Effector CD8-positive, alpha-beta T cell (primary cell): ENCODE data around the gene RPSA.
"Not testable (repeated sequence)": the region's sequence is repeated elsewhere in the genome, so short reads cannot be mapped to it uniquely, and the experiment has no call there.

Experiments used
- DNase-seq: peaks from one replicate; lab custom pipeline; 2025; lab: John Stamatoyannopoulos, UW
- total RNA-seq, 4 experiments: gene quantifications; one replicate each; lab custom pipeline; 2026; lab: John Stamatoyannopoulos, UW

Gene RPSA
- total RNA-seq: 649 to 1,127 (median 712) reads per million in 4 experiments

DNA sequence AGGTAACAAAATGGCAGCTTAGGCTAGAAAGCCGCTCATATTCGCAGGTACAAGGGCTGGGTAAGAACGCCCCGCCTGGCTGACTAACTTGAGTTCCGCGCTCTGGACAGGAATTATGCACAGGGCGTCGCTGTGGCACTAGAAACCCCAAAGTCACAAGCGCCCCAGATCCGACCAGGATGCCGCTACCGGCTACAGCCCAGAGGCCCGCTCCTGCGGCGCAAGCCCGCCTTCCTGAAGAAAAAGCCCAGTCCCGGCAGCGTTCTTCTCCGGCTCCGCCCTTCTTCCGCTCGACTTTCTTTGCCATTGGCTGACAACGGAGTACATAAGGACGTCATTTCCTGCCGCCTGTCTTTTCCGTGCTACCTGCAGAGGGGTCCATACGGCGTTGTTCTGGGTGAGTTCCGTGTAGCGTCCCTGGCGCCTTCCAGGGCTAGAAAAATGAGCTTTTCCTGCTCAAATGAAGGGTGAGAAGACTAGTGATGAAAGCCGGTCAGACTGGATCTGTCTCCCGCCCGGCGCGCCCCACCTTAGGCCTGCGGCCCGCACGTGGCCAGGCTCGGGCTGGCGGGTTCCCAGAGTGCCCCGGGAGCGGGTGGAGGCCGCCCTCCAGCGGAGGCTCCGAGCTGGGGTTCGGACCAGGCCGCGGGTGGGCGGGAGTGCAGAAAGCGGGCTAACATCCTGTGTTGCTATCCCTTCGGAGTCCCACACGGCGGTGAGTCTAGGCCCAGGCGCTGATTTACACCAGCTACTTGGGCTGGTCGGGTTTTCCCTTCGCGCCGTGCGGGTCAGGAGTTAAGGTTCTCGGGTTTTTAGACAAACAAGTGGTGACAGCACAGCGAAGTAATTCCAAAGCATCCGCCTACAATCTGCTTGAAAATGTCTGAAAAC is at the start of gene RPSA:
Gene RPSA (plus strand): TSS at position 353 of the 891 bp plus-strand sequence. CDS start 934 bp downstream, outside the sequence.
- DNase-seq: peak; percentile 90

GRCh38 chr3:39358333-39358732 is 48.2 kb upstream of the RPSA start:
- DNase-seq: no peak

DNA sequence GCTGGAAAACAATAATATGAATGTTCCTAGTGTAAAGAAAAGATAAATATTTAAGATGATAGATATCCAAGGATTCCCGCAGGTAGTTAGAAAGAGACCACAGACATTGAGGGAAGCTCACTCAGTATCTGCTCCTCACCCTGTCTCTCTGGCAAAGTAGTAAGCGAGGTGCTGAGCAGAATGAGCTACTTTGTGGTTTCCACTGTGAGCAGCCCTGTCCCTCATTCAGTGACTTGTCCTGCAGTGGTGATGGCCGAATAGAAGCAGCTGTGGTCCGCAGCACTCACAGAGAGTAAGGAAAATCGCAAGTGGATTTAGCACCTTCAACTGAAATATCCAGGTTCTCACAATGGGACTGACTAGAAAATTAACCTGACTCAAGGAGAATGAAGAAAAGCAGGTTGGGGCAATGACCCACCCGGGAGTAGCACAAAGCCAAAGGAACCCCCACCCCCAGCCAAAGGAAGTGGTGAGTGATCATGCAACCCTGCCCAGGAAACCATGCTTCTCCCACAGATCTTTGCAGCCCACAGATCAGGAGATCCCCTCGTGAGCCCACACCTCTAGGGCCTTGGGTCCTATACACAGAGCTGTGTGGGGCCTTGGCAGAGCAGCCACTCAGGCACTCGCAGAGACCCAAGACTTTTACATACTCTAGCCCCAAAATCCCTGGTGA is 45.1 kb upstream of the RPSA start:
- no peak for DNase-seq

DNA sequence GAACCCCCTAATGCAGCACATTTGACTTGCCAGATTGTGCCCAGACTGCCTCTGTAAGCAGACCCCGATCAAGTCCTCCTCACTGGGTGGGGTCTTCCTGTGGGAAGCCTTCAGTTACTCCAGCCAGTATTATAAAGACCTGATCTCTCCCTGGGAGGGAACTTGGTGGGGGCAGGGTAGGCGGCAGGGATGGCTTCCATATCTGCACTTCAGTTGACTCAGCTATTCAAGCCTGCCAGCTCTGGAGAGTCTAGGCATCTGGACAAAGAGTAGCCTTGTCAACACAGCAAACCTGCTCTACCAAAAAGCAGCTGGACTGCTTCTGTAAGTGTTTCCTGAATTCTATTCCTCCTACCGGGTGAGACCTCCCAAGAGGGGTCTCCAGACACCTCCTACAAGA is 44.3 kb upstream of the RPSA start:
- no peak for DNase-seq

DNA sequence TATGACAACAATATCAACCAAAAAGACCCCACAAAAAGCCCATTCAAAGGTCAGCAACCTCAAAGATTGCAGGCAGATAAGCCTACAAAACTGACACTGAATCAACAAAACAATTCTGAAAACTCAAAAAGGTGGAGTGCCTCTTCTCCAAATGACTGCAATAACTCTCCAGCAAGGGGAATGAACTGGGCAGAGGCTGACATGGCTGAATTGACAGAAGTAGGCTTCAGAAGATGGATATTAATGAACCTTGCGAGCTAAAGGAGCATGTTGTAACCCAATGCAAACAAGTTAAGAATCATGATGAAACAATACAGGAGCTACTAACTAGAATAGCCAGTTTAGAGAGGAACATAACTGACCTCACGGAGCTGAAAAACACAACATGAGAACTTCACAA is 43.7 kb upstream of the RPSA start:
- no peak for DNase-seq

DNA sequence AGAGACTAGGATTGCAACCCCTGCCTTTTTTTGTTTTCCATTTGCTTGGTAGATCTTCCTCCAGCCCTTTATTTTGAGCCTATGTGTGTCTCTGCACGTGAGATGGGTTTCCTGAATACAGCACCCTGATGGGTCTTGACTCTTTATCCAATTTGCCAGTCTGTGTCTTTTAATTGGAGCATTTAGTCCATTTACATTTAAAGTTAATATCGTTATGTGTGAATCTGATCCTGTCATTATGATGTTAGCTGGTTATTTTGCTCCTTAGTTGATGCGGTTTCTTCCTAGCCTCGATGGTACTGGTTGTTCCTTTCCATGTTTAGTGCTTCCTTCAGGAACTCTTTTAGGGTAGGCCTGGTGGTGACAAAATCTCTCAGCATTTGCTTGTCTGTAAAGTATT is 36.1 kb upstream of the RPSA start:
- DNase-seq: not testable (repeated sequence)

DNA sequence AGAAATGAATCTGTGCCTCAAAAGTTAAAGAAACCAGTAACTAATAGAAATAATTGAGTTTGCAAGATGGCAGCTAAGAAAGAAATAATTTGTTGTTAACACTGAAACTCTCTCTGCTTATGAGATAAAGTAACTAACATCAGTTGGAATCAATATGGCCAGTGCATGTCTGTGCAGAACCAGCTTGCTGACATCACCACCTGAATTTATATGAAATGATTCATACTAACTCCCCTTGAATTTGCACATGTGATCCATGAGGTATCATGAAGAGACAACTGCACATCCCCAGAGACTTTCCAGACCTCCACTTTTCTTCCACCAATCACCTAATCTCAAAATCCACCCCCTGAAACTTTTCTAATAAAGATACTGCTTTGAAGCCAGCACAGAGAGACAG is 33.7 kb upstream of the RPSA start:
- no peak for DNase-seq

DNA sequence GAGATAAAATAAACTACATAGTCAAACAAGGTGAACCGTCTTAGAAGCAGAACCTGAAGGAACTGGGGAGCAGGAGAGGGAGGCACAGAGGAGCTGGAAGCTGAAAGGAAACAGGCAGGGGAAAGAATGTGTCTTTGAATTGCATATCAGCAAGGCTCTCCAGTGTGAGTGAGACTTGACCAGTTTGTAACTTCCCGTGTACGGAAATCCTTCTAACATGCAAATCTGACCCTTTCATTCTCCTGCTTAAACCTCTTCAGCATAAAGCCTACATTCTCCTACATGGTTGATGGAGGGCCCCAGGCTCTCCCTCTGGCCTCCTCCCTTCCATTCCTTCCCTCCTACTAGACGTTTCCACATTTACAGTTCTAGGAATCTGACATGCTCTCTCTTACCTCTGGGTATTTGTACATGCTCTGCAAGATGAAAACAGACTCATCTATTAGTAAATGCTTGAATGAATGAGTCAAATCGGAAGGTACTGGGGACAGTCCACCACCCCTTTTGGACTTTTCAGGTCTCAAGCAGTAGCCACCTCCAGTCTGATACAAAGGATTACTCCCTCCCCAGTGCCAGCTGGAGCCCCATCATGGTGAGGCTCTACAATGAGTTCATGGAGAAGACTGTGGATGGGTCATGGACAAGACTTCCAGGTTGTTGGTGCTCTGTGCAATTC is 29.4 kb upstream of the RPSA start:
- DNase-seq: no peak

DNA sequence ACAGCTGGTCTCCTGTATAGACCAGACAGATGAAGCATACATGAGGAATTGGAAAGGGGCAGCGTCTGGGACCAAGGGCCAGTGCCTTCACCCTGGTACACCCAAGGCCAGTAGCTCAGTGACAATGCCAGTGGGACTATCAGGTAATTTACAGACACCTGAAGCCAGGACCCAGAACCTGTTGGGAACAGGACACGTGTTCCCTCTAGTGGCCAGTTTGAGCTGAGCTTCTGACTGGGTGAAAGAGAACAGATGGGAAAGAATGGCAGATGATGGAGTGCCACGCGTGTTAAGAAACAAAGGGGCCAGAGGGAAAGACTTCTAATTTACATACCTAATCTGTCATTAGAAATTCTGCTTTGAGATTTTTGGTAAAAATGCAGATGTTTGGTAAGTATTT is 28.4 kb upstream of the RPSA start:
- DNase-seq: no peak

- no peak for DNase-seq
Observed at GRCh38 chr3:39378957-39379777, 27.4 kb upstream of the RPSA start.

DNA sequence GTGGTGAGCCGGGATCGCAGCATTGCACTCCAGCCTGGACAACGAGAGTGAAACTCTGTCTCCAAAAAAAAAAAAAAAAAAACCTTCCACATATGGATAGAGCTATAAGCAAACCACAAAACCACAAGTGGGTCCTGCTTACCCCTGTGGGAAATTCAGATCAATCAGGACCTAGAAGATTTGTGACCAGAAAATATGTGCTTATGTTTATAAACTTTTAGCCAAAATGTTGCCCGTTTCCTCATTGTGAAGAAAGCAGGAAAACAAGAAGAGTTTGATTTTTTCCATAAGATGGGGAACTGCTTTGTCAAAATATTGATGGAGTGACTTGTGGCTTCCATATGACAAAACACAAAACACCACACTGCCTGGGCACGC is 26.8 kb upstream of the RPSA start:
- no peak for DNase-seq

DNA sequence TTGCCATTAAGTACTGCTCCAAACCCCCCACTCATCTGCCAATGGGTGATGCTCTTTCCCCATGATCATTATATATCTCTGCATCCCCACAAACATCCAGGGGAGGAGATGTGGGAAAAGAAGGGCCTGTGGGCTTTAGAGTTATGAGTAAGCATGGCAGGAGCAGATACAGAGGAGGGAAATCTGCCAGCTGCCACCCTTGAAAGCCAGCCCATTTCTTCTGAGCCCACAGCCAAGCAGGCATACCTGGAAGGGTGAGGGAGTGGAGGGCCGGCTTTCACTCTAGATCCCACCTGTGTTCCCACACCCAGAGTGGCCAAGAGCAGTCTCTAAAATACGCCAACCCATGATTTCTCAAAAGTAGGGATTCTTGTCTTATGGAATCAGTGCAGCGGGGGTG is 25.1 kb upstream of the RPSA start:
- DNase-seq: no peak

DNA sequence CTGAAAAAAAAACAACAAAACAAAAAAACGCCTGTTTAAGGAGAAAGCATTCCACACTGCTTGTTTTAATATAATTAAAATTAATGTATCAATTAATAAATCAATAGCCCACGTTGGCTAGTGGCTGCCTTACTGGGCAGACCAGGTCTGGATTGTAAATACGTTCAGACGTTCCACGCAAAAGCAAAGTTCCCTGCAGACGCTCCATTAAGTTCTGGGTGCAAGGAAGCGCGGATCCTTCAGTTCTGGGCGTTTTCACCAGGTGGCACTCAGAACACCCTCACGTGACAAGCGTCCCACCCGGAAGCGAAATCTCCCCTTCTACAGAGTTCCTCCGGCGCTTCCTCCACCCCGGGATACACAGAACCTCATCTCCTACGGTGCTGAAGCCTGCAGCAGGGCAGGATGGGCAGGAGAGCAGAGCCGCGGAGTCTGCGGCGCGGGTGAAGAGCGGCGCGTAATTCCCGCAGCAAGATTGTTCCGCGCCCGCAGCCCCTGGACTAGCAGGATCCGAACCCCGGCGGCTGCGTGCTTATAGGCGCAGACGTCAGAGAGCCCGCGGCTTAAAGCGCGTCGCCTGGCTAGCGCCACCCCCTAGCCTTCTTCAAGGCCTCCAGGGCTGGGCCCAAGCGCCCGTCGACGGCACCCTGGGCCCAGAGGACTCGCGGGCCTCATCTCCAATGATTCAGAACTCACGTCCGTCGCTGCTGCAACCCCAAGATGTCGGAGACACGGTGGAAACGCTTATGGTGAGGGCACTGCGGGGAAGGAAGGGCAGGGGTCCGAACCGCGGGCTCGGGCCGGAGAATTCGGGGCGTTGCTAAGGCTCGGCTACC is 23.3 kb upstream of the RPSA start, which contains the start of gene SLC25A38:
Gene SLC25A38 (plus strand): TSS at position 326 of the 836 bp plus-strand sequence. CDS start 355 bp downstream, at position 681.
- DNase-seq: no peak

- DNase-seq: no peak
Observed at GRCh38 chr3:39383881-39384664, 22.4 kb upstream of the RPSA start.

GRCh38 chr3:39384665-39385000 is 21.9 kb upstream of the RPSA start:
- DNase-seq: no peak

DNA sequence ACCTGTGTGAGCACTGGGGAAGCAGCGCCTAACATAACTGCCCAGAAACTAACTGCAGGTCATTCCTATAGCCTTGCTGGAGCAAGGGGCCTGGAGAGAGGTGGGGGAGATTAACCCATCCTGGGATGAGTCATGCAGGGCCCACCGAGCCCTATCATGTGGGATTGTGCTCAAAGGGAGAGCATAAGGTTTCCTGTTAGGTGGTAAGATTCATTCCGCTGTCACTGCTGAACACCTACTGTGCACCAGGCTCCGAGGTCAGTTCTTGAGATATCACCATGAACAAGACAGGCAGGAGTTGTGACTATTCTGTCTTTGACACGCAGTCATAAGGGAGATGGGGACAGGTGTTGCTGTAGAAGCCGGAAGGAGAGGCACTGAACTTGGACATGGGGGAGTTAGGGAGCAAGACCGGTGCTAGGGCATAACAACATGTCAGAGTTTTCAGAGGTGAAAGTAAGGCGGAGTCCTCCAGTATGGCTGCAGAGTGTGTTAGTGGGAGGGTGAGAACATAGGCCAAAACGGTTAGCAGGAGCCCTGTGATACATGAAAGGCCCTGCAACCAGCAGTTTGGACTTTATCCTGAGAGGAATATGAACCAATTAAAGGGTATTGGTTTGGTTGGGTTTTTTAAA is 20.9 kb upstream of the RPSA start:
- DNase-seq: no peak

GRCh38 chr3:39386318-39386717 is 20.2 kb upstream of the RPSA start:
- no peak for DNase-seq

- DNase-seq: no peak
Observed at GRCh38 chr3:39387411-39387975, 19.0 kb upstream of the RPSA start.

DNA sequence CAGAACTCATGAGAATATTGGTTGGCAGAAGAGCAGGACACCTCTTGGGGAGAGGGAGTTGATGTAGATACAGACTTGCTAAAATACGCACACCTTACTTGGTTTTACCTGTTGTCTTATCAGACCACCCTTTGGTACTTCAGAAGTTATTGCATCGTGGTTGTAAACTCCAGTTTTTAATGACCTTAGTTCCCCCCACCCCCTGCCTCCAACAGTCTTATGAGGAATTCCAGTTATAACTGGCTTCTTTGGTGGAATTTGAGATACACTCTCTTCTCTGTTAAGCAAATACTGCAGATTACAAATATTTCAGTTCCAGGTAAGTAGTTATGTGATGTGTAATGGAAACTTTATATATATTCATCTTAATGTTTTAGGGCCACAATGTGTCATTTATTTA is 18.4 kb upstream of the RPSA start:
- no peak for DNase-seq
